Ovary (tissue), 9 donors: Measurements from ENCODE around the gene FGF12. TPM values are rescaled to one million over a fixed set of nuclear protein-coding genes. Genes with fewer than 3 reads are reported as not detected.

Source experiments
- DNase-seq, 5 donors: peaks; one replicate each; pipeline ENCODE4 v3.0.0-alpha.2; 2019 to 2020
- H3K27ac ChIP-seq, 2 donors: fragments of 200-600 bp; one replicate each; pipeline versions ENCODE4 v1.5.1 to v1.8.0; 2019 to 2022
- H3K27me3 ChIP-seq: fragments of 200-600 bp; one replicate; pipeline ENCODE4 v1.8.0; 2022
- H3K36me3 ChIP-seq: fragments of 200-600 bp; sonication (generic); one replicate; pipeline ENCODE4 v1.5.1; 2019
- H3K4me1 ChIP-seq: one replicate; pipeline ENCODE4 v1.8.1; 2013; ENCODE audit warnings: mild to moderate bottlenecking, moderate library complexity; ENCODE audit not compliant: insufficient read depth
- H3K4me3 ChIP-seq: fragments of 200-600 bp; sonication (generic); one replicate; pipeline ENCODE4 v1.5.1; 2017
- H3K9me3 ChIP-seq, 2 donors: fragments of 200-600 bp in 1 of 2; sonication (generic) in 1 of 2; one replicate each; pipeline versions ENCODE4 v1.5.1 to v1.8.1; 2013 to 2019; ENCODE audit warnings: mild to moderate bottlenecking in 1 of 2, moderate library complexity in 1 of 2
- EP300 ChIP-seq: sonication (generic); formaldehyde crosslinking; IDR thresholded peaks from one replicate; pipeline ENCODE4 v1.6.1; 2017; ENCODE audit warnings: antibody characterized with exemption
- POLR2A ChIP-seq: fragments of 450-650 bp; IDR thresholded peaks from one replicate; pipeline ENCODE4 v1.6.1; 2017; ENCODE audit warnings: antibody characterized with exemption, mild to moderate bottlenecking, moderate library complexity
- WGBS, 3 donors: extraction: QIAGEN DNeasy Blood & Tissue Kit in 1 of 3; methylation state at CpG; one replicate each; pipeline versions ENCODE4 v1.1.5 to v1.1.7; 2013 to 2017; 5-methylcytosine and 5-hydroxymethylcytosine counted together
- intact Hi-C, 4 donors: fragments of 100-400 bp; cut with DNase I; formaldehyde crosslinking; loops; one replicate each; pipeline versions ENCODE4 v1.11.0 to v1.15.1; 2022 to 2023
- polyA plus RNA-seq, 2 donors: library from polyadenylated mRNA; stranded (reverse); fragments of 200-250 nt in 1 of 2; fragments of 350-450 nt in 1 of 2; fragmentation: Illumina TruSeq in 1 of 2; extraction: RNeasy Lipid Tissue Mini Kit (QIAGEN cat#74804) in 1 of 2; gene quantifications; one replicate each; pipeline ENCODE4 v1.2.3, GENCODE V29; 2013 to 2014
- total RNA-seq, 7 donors: library from RNA; depleted of rRNA in 2 of 7; stranded (reverse); fragments of >200 nt in 2 of 7; fragmentation: NEBNext Ultra II Directional in 3 of 7; extraction: Animal tissue kit (Norgen Biotek cat#: 25700) in 3 of 7; gene quantifications; one replicate each; pipeline versions ENCODE4 v1.1.0 to v1.2.4, GENCODE V29; 2016 to 2023
- TF ChIP-seq, protein P1 (sequence below), 3 donors: fragments of 450-650 bp in 2 of 3; fragments of 200-600 bp in 1 of 3; IDR thresholded peaks; one replicate each; pipeline versions ENCODE4 v1.5.1 to v1.8.0; 2016 to 2022; ENCODE audit warnings: antibody characterized with exemption in 3 of 3, mild to moderate bottlenecking in 1 of 3
- donor health status: DM: no; HTN: no; CAD: no; lungs with moderate emphysema.
- donor health status: DM: no; HTN: no; CAD: no.
- donor health status: Bipolar disorder and iron deficiency.
- donor health status: DM: yes; HTN: yes; CAD: no.
- donor health status: DM: no; HTN: no; CAD: no.
- donor health status: DM: yes; HTN: yes; CAD: no.

FGF12 gene
- total and polyA plus RNA-seq, 9 donors: 0.24 to 4.0 (median 1.7) TPM

DNA sequence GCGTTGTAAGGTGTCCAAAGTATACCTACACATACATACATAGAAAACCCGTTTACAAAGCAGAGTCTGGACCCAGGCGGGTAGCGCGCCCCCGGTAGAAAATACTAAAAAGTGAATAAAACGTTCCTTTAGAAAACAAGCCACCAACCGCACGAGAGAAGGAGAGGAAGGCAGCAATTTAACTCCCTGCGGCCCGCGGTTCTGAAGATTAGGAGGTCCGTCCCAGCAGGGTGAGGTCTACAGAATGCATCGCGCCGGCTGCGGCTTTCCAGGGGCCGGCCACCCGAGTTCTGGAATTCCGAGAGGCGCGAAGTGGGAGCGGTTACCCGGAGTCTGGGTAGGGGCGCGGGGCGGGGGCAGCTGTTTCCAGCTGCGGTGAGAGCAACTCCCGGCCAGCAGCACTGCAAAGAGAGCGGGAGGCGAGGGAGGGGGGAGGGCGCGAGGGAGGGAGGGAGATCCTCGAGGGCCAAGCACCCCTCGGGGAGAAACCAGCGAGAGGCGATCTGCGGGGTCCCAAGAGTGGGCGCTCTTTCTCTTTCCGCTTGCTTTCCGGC, 318.6 kb downstream of the FGF12 start:
- no peak overlapping the region for H3K27ac ChIP-seq
- peak overlapping the region; percentile 38 for H3K4me3 ChIP-seq
- no peaks in the 10 kb centered on the region for H3K9me3 ChIP-seq
- intact Hi-C loops: no loop called here
- H3K4me1 ChIP-seq: no peaks in the 10 kb centered on the region
- 0 to 1% (median 0%) methylated on average over 41 of the region's 41 CpGs for WGBS, 3 donors
- H3K36me3 ChIP-seq: no peaks in the 10 kb centered on the region
- TF ChIP-seq, protein P1, sequence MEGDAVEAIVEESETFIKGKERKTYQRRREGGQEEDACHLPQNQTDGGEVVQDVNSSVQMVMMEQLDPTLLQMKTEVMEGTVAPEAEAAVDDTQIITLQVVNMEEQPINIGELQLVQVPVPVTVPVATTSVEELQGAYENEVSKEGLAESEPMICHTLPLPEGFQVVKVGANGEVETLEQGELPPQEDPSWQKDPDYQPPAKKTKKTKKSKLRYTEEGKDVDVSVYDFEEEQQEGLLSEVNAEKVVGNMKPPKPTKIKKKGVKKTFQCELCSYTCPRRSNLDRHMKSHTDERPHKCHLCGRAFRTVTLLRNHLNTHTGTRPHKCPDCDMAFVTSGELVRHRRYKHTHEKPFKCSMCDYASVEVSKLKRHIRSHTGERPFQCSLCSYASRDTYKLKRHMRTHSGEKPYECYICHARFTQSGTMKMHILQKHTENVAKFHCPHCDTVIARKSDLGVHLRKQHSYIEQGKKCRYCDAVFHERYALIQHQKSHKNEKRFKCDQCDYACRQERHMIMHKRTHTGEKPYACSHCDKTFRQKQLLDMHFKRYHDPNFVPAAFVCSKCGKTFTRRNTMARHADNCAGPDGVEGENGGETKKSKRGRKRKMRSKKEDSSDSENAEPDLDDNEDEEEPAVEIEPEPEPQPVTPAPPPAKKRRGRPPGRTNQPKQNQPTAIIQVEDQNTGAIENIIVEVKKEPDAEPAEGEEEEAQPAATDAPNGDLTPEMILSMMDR (IDR thresholded peaks at IDR 0.05): no peak
- TF ChIP-seq EP300: no peak
- TF ChIP-seq POLR2A: no peak
- no peaks in the 10 kb centered on the region for H3K27me3 ChIP-seq
- DNase-seq: peak in 2 of 5 donors; percentile 18 to 30

DNA sequence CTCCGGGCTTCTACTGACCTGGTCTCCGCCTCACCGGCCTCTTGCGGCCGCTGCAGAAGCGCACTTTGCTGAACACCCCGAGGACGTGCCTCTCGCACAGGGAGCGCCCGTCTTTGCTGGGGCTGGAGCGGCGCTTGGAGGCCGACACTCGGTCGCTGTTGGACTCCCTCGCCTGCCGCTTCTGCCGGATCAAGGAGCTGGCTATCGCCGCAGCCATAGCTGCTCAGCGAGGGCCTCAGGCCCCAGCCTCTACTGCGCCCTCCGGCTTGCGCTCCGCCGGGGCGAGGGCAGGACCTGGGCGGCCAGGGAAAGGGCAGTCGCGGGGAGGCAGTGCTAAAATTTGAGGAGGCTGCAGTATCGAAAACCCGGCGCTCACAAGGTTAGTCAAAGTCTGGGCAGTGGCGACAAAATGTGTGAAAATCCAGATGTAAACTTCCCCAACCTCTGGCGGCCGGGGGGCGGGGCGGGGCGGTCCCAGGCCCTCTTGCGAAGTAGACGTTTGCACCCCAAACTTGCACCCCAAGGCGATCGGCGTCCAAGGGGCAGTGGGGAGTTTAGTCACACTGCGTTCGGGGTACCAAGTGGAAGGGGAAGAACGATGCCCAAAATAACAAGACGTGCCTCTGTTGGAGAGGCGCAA, 319.2 kb downstream of the FGF12 start:
- Histone ChIP-seq H3K27me3 (no peaks in the 10 kb centered on the region), H3K4me1 (no peaks in the 10 kb centered on the region), H3K9me3 (no peaks in the 10 kb centered on the region), H3K27ac (no peak overlapping the region), H3K4me3 (peak overlapping the region; percentile 38), H3K36me3 (no peaks in the 10 kb centered on the region)
- DNase-seq: peak in 2 of 5 donors; percentile 19 to 47
- intact Hi-C loops: no loop called here
- TF ChIP-seq POLR2A (no peak), EP300 (no peak)
- TF ChIP-seq, protein P1 (IDR thresholded peaks at IDR 0.05): no peak
- 1% methylated on average over 50 of the region's 50 CpGs for WGBS, 3 donors

DNA sequence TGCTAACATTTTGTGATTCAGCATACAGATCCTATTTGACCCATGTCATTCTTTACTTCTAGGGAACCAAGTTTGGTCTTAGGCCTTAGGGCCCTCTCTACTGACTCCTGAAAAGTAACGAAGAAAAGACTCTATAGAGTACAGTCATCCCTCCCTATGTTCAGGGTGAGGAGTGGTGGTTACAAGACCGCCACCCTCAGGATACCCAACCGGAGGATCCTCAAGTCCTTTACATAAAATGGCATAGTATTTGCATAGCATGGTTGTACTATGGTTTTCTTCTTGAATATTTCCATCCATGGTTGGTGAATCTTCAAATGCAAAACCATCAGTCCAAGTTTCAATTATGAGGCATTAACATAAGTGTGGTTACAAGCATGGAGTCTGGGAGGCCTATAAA, 327.6 kb downstream of the FGF12 start:
- H3K4me1 ChIP-seq: no peaks in the 10 kb centered on the region
- no peak overlapping the region for H3K27ac ChIP-seq
- no peak overlapping the region for H3K4me3 ChIP-seq
- no peaks in the 10 kb centered on the region for H3K9me3 ChIP-seq
- DNase-seq: no peak
- no peaks in the 10 kb centered on the region for H3K36me3 ChIP-seq
- TF ChIP-seq EP300 (no peak), POLR2A (no peak)
- intact Hi-C loops: no loop called here
- no peaks in the 10 kb centered on the region for H3K27me3 ChIP-seq
- WGBS, 3 donors: 97 to 98% (median 97%) methylated on average over 3 of the region's 3 CpGs

DNA sequence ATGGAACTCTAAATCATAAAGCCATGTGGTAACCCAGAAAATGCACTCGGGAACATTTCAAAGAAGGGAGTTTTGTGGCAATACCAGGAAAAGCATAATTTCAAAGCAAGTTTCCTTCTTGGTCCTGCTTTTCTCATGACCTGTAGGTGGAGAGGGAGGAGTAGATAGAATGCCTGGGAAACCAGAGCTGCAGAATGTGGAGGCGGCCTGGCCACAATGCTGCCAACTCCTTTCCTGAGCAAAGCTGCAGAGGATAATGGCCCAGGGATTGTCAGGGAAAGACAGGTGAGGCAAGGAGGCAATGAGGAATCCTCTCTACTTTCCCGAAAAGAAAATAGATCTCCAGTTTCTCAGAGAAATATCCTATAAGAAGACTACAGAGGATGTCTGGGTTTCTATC, 330.3 kb downstream of the FGF12 start:
- intact Hi-C loops: no loop called here
- Histone ChIP-seq H3K4me3 (no peak overlapping the region), H3K9me3 (no peaks in the 10 kb centered on the region), H3K36me3 (no peaks in the 10 kb centered on the region), H3K27me3 (no peaks in the 10 kb centered on the region), H3K27ac (no peak overlapping the region), H3K4me1 (no peaks in the 10 kb centered on the region)
- no peak for DNase-seq
- WGBS, 3 donors: 87 to 92% (median 91%) methylated on average over 3 of the region's 3 CpGs
- TF ChIP-seq EP300 (no peak), POLR2A (no peak)
- TF ChIP-seq, protein P1 (IDR thresholded peaks at IDR 0.05): no peak

DNA sequence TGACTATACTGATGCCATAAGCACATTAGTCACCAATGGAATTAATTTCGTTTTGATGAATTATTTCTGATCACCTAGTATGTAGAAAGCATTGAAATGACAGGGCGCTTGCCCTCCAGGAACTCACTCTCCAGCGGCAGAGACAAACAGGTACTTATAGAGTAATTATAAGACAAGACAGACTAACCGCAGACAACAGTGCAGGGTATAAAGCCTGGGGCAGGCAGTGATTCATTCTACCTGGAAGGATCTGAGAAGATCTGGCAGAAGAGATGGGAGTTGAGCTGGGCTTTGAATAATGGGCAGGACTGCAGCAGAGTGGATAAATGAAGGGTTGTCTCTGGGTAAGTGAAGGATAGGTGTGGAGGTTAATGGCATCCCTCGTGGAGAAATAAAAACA, 331.8 kb downstream of the FGF12 start:
- H3K4me3 ChIP-seq: no peak overlapping the region
- no peaks in the 10 kb centered on the region for H3K9me3 ChIP-seq
- H3K36me3 ChIP-seq: no peaks in the 10 kb centered on the region
- no peaks in the 10 kb centered on the region for H3K27me3 ChIP-seq
- WGBS, 3 donors: 84 to 86% (median 85%) methylated on average over 5 of the region's 5 CpGs
- no peak for TF ChIP-seq POLR2A
- no peak for TF ChIP-seq EP300
- TF ChIP-seq, protein P1 (IDR thresholded peaks at IDR 0.05): no peak
- intact Hi-C loops: no loop called here
- no peak for DNase-seq
- H3K4me1 ChIP-seq: no peaks in the 10 kb centered on the region
- H3K27ac ChIP-seq: no peak overlapping the region
